ENCODE data around the gene GUCA2A. TPM values are rescaled to one million over a fixed set of nuclear protein-coding genes. Genes with fewer than 3 reads are reported as not detected.

GUCA2A gene
- total RNA-seq, 1 donor from 2014 or later, result not detected

DNA sequence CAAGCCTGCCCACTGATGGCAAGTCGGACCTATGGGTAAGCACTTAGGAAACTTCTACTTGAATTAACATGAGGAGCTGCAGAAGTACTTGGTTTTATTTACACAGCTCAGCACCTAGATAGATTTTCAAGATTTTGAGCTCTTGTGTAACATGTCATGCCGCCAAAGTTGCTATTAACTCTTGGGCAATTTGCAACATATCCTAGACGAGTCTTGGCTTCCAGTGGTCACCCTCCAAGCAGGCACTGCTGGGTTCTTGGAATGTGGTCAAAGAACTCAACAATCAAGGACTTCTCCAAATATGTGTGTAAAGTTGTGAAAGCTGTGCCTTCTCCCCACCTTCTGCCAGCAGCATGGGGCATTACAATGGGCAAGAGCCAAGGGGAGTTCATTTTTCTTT lies 29.1 kb downstream of the GUCA2A start:
- intact Hi-C loops (cut with micrococcal nuclease), result no loop called here

DNA sequence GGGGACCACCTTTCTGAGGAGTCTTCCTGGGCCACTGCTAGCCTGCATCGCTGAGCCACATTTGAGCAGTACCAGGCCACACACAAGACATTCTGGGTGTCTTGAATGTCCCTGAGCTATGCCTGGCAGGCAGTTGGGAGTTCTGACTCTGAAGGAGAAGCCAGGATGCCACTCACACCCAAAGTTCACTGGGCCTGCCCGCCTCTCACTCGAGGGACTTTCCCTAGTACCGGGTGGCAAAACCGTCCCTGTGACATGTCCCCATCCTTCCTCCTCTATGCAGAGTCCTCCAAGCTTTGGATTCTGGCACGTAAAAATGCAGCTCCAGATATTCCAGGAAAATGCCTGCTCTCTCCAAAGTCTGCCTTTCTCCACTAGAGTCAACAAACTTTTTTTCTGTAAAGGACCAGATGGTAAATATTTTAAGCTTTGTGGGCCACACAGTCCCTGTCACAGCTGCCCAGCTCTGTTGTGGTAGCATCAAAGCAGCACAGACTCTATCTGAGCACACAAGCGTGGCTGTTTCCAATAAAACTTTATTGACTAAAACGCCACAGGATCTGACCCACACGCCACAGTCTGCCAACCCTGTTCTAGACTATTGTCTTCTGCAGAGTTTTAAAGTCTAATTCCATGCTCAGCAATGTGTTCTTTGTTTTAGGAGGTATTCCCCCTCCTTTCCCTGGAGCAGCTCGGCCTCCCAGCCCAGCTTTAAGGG lies 30.6 kb downstream of the GUCA2A start:
- intact Hi-C loops (cut with micrococcal nuclease), result no loop called here

DNA sequence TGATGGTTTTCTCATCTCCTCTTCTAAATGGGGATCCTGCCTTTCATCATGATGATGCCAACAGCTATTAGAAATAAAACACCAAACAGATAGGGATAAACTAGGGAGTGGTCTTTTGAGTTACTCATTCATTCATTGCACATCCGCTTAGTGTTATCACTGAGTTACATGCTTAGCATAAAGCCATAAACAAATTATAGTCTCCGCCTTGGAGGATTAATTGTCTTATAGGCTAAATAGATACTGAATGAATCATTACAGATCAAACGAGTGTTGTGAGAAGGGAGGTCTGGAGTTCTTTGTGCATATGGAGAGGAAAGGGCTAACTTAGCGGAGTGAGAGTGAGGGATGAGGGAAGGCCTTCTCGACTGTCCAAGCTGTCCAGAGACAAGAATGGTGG lies 31.2 kb downstream of the GUCA2A start:
- intact Hi-C loops (cut with micrococcal nuclease), result no loop called here

GRCh38 chr1:42130061-42130660 lies 34.4 kb downstream of the GUCA2A start:
- intact Hi-C loops (cut with micrococcal nuclease), result no loop called here

GRCh38 chr1:42128964-42129363 lies 35.6 kb downstream of the GUCA2A start:
- intact Hi-C loops (cut with micrococcal nuclease), result no loop called here

DNA sequence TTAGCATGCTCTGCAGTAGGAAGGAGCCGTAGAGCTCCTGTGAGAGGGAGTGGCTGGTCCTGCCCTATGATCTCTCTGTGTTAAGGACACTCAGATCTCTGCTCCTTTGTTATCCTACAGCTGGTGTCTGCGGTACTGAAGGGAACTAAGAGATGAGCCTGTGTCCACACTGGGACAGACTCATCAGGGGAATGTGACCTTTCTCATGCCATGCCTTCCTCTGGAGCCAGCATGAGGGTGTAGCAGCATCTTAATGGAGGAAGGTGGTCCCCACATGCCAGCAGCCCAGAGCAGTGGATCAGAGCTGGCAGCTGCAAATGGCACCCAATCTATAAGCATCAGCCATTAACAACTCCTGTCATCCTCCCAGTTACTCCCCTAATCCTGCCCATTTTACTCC lies 36.0 kb downstream of the GUCA2A start:
- intact Hi-C loops (cut with micrococcal nuclease), result no loop called here

- intact Hi-C loops (cut with micrococcal nuclease), result no loop called here
Observed at GRCh38 chr1:42127767-42128166, 36.8 kb downstream of the GUCA2A start.

DNA sequence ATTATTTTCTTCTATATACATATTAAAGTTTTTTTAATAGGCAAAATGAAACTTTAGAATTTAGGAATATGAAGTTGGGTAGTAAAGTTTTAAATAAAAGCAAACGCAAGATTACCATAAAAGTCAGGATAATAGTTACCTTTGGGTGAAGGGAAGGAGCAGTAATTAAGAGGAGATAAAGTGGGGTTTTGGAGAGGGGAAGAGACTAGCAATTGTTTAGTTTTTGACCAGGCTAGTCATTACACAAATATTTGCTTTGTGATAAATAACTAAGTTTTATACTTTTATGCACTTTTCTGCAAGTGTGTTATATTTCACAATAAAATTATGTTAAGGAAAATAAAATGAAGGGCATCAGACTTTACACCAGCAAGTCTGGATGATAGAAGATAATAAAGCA lies 39.0 kb downstream of the GUCA2A start:
- intact Hi-C loops (cut with micrococcal nuclease), result no loop called here

- intact Hi-C loops (cut with micrococcal nuclease), result no loop called here
Observed at GRCh38 chr1:42122408-42122807, 42.1 kb downstream of the GUCA2A start.

DNA sequence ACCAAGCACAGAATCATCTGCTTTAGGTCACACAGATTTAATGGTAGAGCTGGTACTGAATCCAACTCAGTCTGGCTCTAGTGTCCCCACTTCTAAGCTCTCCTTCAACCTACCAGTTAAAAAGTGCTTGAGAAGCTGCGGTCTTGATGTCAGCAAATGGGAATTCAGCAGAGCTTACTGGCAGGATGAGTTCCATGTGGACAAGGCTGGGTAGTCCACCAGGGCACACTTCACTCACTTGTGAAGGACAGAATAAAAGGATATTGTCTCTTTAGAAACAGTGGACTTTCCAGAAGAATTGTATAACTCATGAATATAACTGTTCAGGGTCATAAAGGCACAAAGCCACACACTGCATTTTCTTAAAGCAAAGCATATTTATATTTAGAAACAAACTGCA lies 46.4 kb downstream of the GUCA2A start:
- intact Hi-C loops (cut with micrococcal nuclease), result no loop called here

GRCh38 chr1:42117214-42117613 lies 47.3 kb downstream of the GUCA2A start:
- intact Hi-C loops (cut with micrococcal nuclease), result no loop called here

DNA sequence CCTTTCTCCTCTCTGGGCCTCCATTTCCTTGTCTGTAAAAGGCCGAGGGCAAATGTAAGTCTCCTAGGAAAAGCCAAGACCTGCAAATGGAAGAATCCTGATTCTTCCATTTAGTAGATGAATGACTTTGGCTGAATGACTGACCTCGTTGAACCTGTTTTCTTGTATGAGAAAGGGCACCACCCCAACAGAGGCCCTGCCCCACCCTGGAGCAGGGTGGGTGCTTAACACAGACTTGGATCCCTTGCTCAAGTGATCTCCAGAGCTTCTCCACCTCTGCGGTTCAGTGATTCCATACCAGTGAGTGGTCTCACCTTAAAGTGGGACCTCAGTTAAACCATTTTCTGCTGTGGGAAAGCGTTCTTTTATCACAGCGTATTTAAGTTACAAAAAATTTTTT lies 50.3 kb downstream of the GUCA2A start:
- intact Hi-C loops (cut with micrococcal nuclease), result no loop called here

Other genes with a start within 250 kb of the GUCA2A start
- 38.5 and 38.9 TPM in 2 replicates for gene HIVEP3, start 245.8 kb downstream of the GUCA2A start, total RNA-seq
- gene GUCA2B, start 11.3 kb downstream of the GUCA2A start, total RNA-seq, result not detected in 2 replicates
- 56.0 and 56.2 TPM in 2 replicates for gene FOXJ3, start 170.5 kb upstream of the GUCA2A start, total RNA-seq
- 2.2 and 2.5 TPM in 2 replicates for gene RIMKLA, start 216.0 kb upstream of the GUCA2A start, total RNA-seq